ENCODE measurements around the gene TBC1D13.
"Not testable (repeated sequence)": the region's sequence is repeated elsewhere in the genome, so short reads cannot be mapped to it uniquely, and the experiment has no call there.

Gene TBC1D13

GRCh38 chr9:128771094-128771721, 15.8 kb upstream of the TBC1D13 start:
- no peaks in the 10 kb centered on the region for H3K27me3 ChIP-seq (replicated peaks in 2 of 5; ENCODE audit: control insufficient read depth in 4 of 5, insufficient read depth in 5 of 5, low read length in 4 of 5)
- CTCF ChIA-PET: interaction anchor here (0.7 to 4.1 kb wide), 6 partner anchors 9 to 38 kb away, joined by 3 to 18 read pairs (median 5); no protein-coding TSS in a partner anchor
- H3K36me3 ChIP-seq (ENCODE audit: control insufficient read depth in 4 of 4, insufficient read depth in 4 of 4, low read length in 3 of 4): peaks cover 3 to 7% (median 6%) of the 10 kb centered on the region in 4 experiments
- peak in 2 of 3 donors; percentile 56 to 68 for DNase-seq
- WGBS (ENCODE audit: insufficient coverage): 0% methylated on average over 28 of the region's 28 CpGs
- H3K9me3 ChIP-seq (ENCODE audit: control extremely low read depth in 1 of 5, control insufficient read depth in 4 of 5, insufficient read depth in 2 of 5, low read depth in 1 of 5, low read length in 4 of 5): peaks cover 0 to 2% (median 2%) of the 10 kb centered on the region in 5 experiments
- H3K4me3 ChIP-seq (ENCODE audit: control insufficient read depth in 1 of 7, extremely low read depth in 1 of 7, insufficient read depth in 4 of 7, low read depth in 2 of 7, low read length in 6 of 7): peak overlapping the region; percentile 70 to 100 (median 98)
- H3K27ac ChIP-seq (ENCODE audit: insufficient read depth in 1 of 2, low read depth in 1 of 2, low read length in 2 of 2, poor library complexity in 1 of 2, severe bottlenecking in 2 of 2): peak overlapping the region; percentile 92 to 97
- POLR2A ChIA-PET: interaction anchor here (0.6 to 1.9 kb wide), 7 partner anchors 10 to 155 kb away, joined by 3 to 11 read pairs (median 3); partner anchors contain the start of gene ZDHHC12
- H3K4me1 ChIP-seq (ENCODE audit: control extremely low read depth in 1 of 4, control insufficient read depth in 4 of 4, insufficient read depth in 4 of 4, low read length in 3 of 4): peaks cover 2 to 17% (median 13%) of the 10 kb centered on the region in 4 experiments

- DNase-seq: peak; percentile 92 to 96 (median 94)
- WGBS (ENCODE audit: insufficient coverage): under 1% methylated on average over 70 of the region's 72 CpGs
- Histone ChIP-seq H3K27me3 (replicated peaks in 2 of 5; ENCODE audit: control insufficient read depth in 4 of 5, insufficient read depth in 5 of 5, low read length in 4 of 5) (no peaks in the 10 kb centered on the region), H3K4me3 (ENCODE audit: control insufficient read depth in 1 of 7, extremely low read depth in 1 of 7, insufficient read depth in 4 of 7, low read depth in 2 of 7, low read length in 6 of 7) (peak within 1 kb of the TSS; percentile 70 to 100 (median 98)), H3K27ac (ENCODE audit: insufficient read depth in 1 of 2, low read depth in 1 of 2, low read length in 2 of 2, poor library complexity in 1 of 2, severe bottlenecking in 2 of 2) (peak within 1 kb of the TSS; percentile 92 to 97), H3K4me1 (ENCODE audit: control extremely low read depth in 1 of 4, control insufficient read depth in 4 of 4, insufficient read depth in 4 of 4, low read length in 3 of 4) (peaks cover 2 to 17% (median 13%) of the 10 kb centered on the region in 4 experiments), H3K9me3 (ENCODE audit: control extremely low read depth in 1 of 5, control insufficient read depth in 4 of 5, insufficient read depth in 2 of 5, low read depth in 1 of 5, low read length in 4 of 5) (peaks cover 0 to 3% (median 2%) of the 10 kb centered on the region in 5 experiments), H3K36me3 (ENCODE audit: control insufficient read depth in 4 of 4, insufficient read depth in 4 of 4, low read length in 3 of 4) (peaks cover 3 to 7% (median 6%) of the 10 kb centered on the region in 4 experiments)
- CTCF ChIA-PET: interaction anchor here (0.7 to 4.1 kb wide), 6 partner anchors 10 to 39 kb away, joined by 3 to 18 read pairs (median 3); no protein-coding TSS in a partner anchor
- POLR2A ChIA-PET: interaction anchor here (0.6 to 1.9 kb wide), 6 partner anchors 10 to 57 kb away, joined by 3 to 11 read pairs (median 5); partner anchors contain the start of gene ZDHHC12
Measured at GRCh38 chr9:128771745-128772519, 15.1 kb upstream of the TBC1D13 start, which contains the start of gene ZER1. TSS of gene ZER1 (minus strand) at chr9:128771927. CDS start at chr9:128755565, 16,362 bp downstream.

GRCh38 chr9:128773049-128773448, 14.0 kb upstream of the TBC1D13 start:
- Histone ChIP-seq H3K4me3 (ENCODE audit: control insufficient read depth in 1 of 7, extremely low read depth in 1 of 7, insufficient read depth in 4 of 7, low read depth in 2 of 7, low read length in 6 of 7) (no peak overlapping the region), H3K36me3 (ENCODE audit: control insufficient read depth in 4 of 4, insufficient read depth in 4 of 4, low read length in 3 of 4) (peaks cover 0 to 3% (median under 1%) of the 10 kb centered on the region in 4 experiments), H3K9me3 (ENCODE audit: control extremely low read depth in 1 of 5, control insufficient read depth in 4 of 5, insufficient read depth in 2 of 5, low read depth in 1 of 5, low read length in 4 of 5) (peaks cover 0 to 3% (median 2%) of the 10 kb centered on the region in 5 experiments), H3K27me3 (replicated peaks in 2 of 5; ENCODE audit: control insufficient read depth in 4 of 5, insufficient read depth in 5 of 5, low read length in 4 of 5) (no peaks in the 10 kb centered on the region), H3K4me1 (ENCODE audit: control extremely low read depth in 1 of 4, control insufficient read depth in 4 of 4, insufficient read depth in 4 of 4, low read length in 3 of 4) (peaks cover 2 to 17% (median 13%) of the 10 kb centered on the region in 4 experiments), H3K27ac (ENCODE audit: insufficient read depth in 1 of 2, low read depth in 1 of 2, low read length in 2 of 2, poor library complexity in 1 of 2, severe bottlenecking in 2 of 2) (no peak overlapping the region)
- no peak for DNase-seq
- ChIA-PET CTCF (interaction anchor here (0.9 to 4.1 kb wide), 4 partner anchors 9 to 37 kb away, joined by 3 to 18 read pairs (median 3); no protein-coding TSS in a partner anchor), POLR2A (no interaction called here)
- 96% methylated on average over 5 of the region's 5 CpGs for WGBS (ENCODE audit: insufficient coverage)

- CTCF ChIA-PET: no interaction called here
Measured at GRCh38 chr9:128774804-128775203, 12.2 kb upstream of the TBC1D13 start.

GRCh38 chr9:128780093-128780492, 7.0 kb upstream of the TBC1D13 start:
- POLR2A ChIA-PET; H3K27me3 ChIP-seq (replicated peaks in 2 of 5; ENCODE audit: control insufficient read depth in 4 of 5, insufficient read depth in 5 of 5, low read length in 4 of 5); H3K9me3 ChIP-seq (ENCODE audit: control extremely low read depth in 1 of 5, control insufficient read depth in 4 of 5, insufficient read depth in 2 of 5, low read depth in 1 of 5, low read length in 4 of 5); H3K27ac ChIP-seq (ENCODE audit: insufficient read depth in 1 of 2, low read depth in 1 of 2, low read length in 2 of 2, poor library complexity in 1 of 2, severe bottlenecking in 2 of 2); CTCF ChIA-PET; H3K4me3 ChIP-seq (ENCODE audit: control insufficient read depth in 1 of 7, extremely low read depth in 1 of 7, insufficient read depth in 4 of 7, low read depth in 2 of 7, low read length in 6 of 7); DNase-seq; H3K36me3 ChIP-seq (ENCODE audit: control insufficient read depth in 4 of 4, insufficient read depth in 4 of 4, low read length in 3 of 4): not testable (repeated sequence)
- H3K4me1 ChIP-seq (ENCODE audit: control extremely low read depth in 1 of 4, control insufficient read depth in 4 of 4, insufficient read depth in 4 of 4, low read length in 3 of 4): peaks cover 0 to 26% (median 14%) of the 10 kb centered on the region in 4 experiments
- WGBS (ENCODE audit: insufficient coverage): 97% methylated on average over 15 of the region's 27 CpGs

More at GRCh38 chr9:128774804-128775203, 12.2 kb upstream of the TBC1D13 start:
- Histone ChIP-seq H3K4me3 (ENCODE audit: control insufficient read depth in 1 of 7, extremely low read depth in 1 of 7, insufficient read depth in 4 of 7, low read depth in 2 of 7, low read length in 6 of 7) (no peak overlapping the region), H3K27me3 (replicated peaks in 2 of 5; ENCODE audit: control insufficient read depth in 4 of 5, insufficient read depth in 5 of 5, low read length in 4 of 5) (no peaks in the 10 kb centered on the region), H3K9me3 (ENCODE audit: control extremely low read depth in 1 of 5, control insufficient read depth in 4 of 5, insufficient read depth in 2 of 5, low read depth in 1 of 5, low read length in 4 of 5) (peaks cover 0 to 3% (median 2%) of the 10 kb centered on the region in 5 experiments), H3K4me1 (ENCODE audit: control extremely low read depth in 1 of 4, control insufficient read depth in 4 of 4, insufficient read depth in 4 of 4, low read length in 3 of 4) (peaks cover 2 to 17% (median 13%) of the 10 kb centered on the region in 4 experiments), H3K27ac (ENCODE audit: insufficient read depth in 1 of 2, low read depth in 1 of 2, low read length in 2 of 2, poor library complexity in 1 of 2, severe bottlenecking in 2 of 2) (no peak overlapping the region), H3K36me3 (ENCODE audit: control insufficient read depth in 4 of 4, insufficient read depth in 4 of 4, low read length in 3 of 4) (no peaks in the 10 kb centered on the region)
- DNase-seq: no peak
- WGBS (ENCODE audit: insufficient coverage): 100% methylated on average over 1 of the region's 1 CpG
- POLR2A ChIA-PET: no interaction called here

- CTCF ChIA-PET: interaction anchor here (0.9 to 3.0 kb wide), 4 partner anchors 9 to 48 kb away, joined by 3 to 18 read pairs (median 6); partner anchors contain the start of genes ENDOG and ZER1
- Histone ChIP-seq H3K4me1 (ENCODE audit: control extremely low read depth in 1 of 4, control insufficient read depth in 4 of 4, insufficient read depth in 4 of 4, low read length in 3 of 4) (peaks cover 0 to 27% (median 17%) of the 10 kb centered on the region in 4 experiments), H3K27ac (ENCODE audit: insufficient read depth in 1 of 2, low read depth in 1 of 2, low read length in 2 of 2, poor library complexity in 1 of 2, severe bottlenecking in 2 of 2) (peak overlapping the region in 1 of 2 experiments; percentile 43), H3K36me3 (ENCODE audit: control insufficient read depth in 4 of 4, insufficient read depth in 4 of 4, low read length in 3 of 4) (no peaks in the 10 kb centered on the region), H3K27me3 (replicated peaks in 2 of 5; ENCODE audit: control insufficient read depth in 4 of 5, insufficient read depth in 5 of 5, low read length in 4 of 5) (no peaks in the 10 kb centered on the region), H3K4me3 (ENCODE audit: control insufficient read depth in 1 of 7, extremely low read depth in 1 of 7, insufficient read depth in 4 of 7, low read depth in 2 of 7, low read length in 6 of 7) (no peak overlapping the region), H3K9me3 (ENCODE audit: control extremely low read depth in 1 of 5, control insufficient read depth in 4 of 5, insufficient read depth in 2 of 5, low read depth in 1 of 5, low read length in 4 of 5) (peaks cover 0 to 8% (median 4%) of the 10 kb centered on the region in 5 experiments)
- DNase-seq: peak in 2 of 3 donors; percentile 59 to 61
- POLR2A ChIA-PET: interaction anchor here (0.6 to 0.9 kb wide), 2 partner anchors 14 to 97 kb away, joined by 3 read pairs; no protein-coding TSS in a partner anchor
- 82% methylated on average over 6 of the region's 7 CpGs for WGBS (ENCODE audit: insufficient coverage)
Measured at GRCh38 chr9:128781187-128782070, 5.6 kb upstream of the TBC1D13 start.
